Limb (tissue), 2 donors: ENCODE results near the gene DARS1.

Source experiments
- DNase-seq, 2 donors: peaks; one replicate each; pipeline ENCODE4 v3.0.0-alpha.2; 2016; ENCODE audit errors: extremely low spot score in 2 of 2

Gene DARS1

DNA sequence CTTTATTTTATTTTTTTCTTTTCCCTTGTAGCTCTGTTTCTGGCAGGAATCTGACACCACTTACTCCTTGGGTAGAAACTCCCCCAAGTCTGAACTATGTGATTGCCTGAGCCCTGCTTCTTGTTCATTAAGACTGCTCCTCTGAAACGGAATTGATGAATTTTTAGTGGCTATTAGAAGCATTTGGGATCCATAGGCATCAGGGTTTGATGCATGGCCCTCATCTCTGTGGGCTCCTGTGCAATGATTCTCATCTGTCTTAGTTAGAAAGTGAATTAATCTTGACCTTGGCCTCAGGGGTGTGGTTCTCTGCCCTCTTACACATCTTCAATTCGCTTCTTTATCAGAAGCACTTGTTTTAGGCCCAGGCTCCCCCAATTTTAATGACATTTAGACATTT, 31.0 kb upstream of the DARS1 start:
- no peak for DNase-seq

DNA sequence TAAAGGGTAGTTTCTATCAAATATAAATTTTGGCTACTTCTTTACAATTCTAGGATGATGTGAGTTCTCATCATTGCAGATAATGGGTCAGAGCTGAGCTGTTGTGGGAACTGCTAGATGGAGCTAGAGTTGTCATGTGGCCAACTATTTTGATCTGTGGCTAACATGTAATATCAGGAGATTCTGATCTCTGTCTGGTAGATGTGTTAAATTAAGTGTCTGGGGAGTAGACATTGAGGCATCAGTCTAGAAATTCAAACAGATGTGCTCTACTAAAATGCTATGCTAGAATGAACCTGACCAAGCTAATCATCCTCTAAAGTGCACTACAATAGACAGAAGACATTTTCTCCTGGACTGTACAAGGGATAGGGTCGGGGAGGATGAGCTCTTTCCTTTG, 30.3 kb upstream of the DARS1 start:
- DNase-seq, result no peak

DNA sequence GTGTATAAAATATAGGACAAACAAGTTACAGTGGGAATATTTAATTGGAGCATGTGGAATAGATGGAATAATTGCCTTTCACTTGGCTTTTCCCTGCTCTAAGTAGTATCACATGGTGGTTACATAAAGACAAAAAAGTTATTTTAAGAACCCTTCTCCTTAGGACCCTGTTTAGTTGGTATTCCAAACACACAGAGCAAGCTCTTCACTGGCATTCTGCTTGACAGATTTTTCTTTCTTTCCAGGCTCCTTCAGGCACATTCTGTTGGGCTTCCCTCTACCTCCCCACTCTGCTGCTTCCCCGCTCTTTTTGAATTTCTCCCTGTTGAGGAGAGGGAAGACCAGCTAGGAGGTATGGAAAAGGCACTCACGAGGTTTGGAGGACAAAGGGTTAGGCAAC, 29.0 kb upstream of the DARS1 start:
- DNase-seq, result no peak

DNA sequence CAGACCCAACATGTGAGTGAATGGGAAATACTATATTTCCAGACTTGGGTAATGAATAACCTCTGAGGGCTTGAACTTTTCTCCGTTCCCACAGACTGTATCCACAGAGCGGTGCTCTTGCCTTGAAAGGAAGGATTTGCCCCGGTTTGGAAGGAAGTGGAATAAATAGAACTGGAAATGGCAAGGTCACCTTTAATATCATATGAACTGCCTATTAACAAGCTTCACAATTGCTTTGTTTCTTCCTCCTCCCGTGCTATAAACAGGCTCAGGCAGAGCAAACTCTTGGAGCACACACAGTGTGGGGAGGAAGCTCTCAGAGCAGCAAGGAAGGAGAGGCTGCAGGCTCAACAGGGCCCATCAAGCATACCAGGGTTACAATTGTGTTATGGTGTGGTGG, 28.5 kb upstream of the DARS1 start:
- DNase-seq, result no peak

DNA sequence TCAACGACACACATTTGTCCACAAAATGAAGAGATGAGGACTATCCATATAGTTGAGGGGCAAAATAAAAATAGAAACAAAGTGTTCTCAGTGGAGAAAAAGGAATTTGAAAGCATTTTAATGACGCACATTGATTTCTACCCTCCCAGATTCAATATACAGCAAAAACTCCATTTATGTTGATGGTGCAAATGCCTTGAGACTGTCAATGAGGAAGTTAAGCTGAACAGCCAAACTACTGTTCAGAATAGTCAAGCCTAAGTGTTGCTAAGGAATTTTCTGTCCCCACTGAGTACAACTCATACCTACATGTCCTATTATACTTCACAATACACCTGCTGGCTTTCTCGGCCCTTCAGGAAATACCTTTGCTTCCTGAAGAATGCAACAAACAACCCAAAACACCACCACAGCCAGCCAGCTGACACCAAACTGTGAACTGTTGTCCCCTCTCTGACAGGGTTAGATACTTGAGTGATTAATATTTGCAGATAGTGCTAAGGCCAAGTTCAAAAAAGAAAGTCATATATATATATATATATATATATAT, 27.8 kb upstream of the DARS1 start:
- no peak for DNase-seq

DNA sequence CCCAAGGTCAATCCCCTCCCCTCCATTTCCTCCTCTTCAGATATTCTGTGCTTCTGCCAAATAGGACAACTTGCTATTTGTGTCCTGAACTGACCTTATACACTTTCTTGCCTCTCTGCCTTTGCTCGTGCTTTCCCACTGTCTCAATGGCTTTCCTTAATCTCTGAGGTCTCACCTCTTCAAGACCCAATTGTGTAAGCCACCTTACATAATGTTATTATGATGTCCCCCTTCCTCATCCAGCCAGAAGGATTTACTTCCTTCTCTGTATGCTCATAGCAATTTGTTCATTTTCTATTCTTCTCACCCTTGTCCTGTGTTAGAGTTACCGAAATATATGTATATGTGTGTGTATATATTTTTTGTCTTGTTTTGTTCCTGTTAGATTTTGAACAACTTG, 26.9 kb upstream of the DARS1 start:
- DNase-seq, result no peak

DNA sequence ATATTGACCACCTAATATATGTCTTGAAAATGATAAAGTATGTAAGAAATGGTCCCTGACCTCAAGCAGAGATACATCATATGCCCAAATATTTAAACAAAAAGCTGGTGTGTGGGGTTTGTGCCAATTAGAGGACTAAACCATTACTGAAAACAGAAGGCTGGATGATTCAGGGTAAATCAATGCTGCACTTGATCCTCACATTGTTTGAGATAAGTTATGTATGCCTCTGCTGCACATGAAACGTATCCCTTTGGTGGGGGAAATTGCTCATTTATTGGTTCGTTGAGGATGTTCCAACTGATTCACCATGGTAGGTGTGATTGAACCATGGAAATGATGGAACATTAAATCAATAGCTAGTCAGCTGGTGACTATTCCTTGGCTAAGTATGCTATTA, 24.7 kb upstream of the DARS1 start:
- no peak for DNase-seq

DNA sequence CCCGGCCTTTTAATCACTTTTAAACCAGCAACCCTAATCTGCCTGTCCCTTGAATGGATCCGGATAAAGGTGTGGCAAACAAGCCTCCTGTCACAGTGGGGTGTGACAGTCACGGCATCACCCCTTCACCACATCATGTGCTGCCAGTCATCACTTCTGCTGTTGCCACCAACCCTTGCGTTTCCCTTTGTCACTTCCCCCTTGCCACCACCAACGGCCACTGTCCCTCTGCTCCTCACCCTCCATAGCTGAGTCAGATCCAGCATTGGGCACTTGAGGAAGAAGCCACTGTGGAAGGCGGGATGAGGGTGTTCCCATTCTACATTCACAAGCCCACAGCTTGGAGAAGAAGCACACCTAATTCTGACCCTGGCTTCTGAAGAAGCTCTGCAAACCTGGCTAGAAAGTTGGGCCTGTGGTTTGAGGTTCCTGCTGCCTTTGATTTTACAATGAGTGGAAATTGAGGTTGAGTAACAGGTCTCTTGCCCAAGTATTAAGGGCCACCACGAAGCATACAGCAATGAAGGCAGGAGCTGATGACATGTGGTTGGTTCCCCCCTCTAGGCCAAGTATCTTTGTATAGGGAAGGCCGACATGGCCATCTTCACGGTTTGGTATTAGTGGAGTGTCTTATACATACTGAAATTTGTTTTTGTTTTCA, 22.9 kb upstream of the DARS1 start:
- no peak for DNase-seq

DNA sequence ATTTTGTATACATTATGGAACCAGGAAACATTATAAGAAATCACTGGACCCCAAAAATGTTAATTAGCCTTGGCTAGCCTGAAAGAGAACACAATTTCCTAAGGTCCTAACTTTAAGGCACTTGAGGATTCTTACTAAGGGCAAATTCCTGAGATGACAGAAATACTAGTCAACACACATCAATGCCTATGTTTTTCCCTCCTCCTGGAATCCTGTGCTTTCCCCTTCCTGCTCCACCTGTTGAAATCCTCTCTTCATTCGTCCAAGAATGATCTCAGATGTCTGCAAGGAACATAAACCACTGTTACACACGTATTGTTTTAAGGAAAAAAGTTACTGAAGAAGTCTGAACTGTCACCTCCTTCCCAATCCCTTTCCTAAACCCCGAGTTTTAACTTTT, 21.2 kb upstream of the DARS1 start:
- DNase-seq, result no peak

DNA sequence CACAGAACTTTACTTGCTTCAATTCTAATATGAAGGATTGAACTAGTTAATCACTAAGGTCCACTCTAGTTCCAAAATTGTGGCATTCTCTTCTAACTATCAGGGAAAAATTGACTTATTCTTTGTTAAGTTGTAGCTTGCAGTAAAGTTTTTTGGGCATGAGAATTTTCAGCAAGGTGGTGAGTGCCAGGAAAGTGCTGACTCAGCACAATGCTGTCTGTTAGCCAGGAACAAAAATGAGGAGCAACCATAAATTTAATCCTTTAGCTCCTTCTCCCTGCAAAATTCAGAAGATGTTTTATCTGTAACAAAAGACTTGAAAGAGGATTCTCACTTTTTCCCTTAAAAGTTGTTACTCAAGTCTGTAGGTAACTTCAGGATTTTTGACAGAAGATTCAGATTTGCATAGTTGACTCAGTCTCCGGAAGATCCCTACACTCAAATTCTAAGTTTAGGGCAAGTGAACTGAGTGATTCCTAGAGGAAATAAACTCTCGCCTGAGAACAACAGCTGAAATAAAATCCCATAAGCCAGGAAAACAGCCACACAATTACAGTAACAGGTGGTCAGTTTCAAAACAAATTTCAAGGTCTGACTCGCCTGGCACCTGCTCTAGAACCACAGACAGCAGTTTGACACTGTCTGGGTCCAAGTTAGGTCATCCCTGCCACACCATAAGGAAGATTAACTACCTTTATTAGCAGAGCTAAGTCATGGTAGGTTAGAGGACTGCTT, 20.2 kb upstream of the DARS1 start:
- peak; percentile 40 to 49 for DNase-seq

DNA sequence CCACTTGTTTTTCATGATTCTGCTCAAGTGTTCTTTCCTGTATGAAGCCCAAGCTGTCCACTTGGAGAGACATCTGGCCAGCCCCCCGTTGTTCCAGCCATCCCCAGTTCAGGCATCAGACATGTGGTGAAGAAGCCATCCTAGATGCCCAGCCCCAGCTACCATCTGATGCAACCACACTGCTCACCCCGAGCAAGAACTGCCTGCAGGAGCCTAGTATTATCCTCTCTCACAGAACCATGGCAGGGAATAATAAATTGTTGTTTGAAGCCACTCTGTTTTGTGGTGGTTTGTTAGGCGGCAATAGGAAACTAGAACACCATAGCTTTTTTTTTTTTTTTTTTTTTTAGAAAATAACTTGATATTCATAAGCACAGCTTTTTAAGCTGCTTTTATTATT, 19.5 kb upstream of the DARS1 start:
- no peak for DNase-seq

DNA sequence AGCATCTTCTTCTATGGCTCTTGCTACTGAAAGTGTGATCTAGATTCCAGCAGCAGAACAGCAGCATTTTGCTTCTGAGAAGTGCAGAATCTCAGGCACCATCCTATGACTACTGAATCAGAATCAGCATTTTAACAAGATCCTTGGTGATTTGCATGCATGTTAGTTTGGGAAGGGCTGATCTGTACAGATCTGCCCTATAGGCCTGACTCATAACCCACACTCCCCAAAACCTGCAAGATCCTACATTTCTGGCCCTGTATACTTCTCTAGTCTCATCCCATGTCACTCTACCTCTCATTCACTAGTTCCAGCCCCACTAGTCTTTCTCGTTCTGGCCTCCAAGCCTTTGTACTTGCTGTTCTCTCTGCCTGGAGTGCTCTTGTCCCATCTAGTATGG, 15.7 kb upstream of the DARS1 start:
- no peak for DNase-seq

DNA sequence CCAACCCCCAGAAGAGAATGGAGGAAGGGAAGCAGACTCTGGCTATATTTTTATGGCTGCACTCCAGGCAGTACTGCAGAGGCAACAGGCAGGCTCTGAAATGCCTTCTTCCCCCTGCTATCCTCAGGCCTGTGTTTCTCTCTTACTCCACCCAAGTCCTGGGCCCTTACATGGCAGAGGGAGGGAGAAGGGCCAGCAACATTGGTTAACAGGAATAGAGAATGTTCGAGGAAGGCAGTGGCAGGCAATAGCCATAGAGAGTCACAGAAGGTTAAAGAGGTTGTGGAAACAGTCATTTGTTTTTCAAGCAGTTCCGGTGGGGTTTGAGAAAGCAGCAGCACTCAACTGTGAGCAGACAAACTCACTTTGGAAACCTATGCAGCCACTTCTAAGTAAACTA, 15.1 kb upstream of the DARS1 start:
- no peak for DNase-seq

DNA sequence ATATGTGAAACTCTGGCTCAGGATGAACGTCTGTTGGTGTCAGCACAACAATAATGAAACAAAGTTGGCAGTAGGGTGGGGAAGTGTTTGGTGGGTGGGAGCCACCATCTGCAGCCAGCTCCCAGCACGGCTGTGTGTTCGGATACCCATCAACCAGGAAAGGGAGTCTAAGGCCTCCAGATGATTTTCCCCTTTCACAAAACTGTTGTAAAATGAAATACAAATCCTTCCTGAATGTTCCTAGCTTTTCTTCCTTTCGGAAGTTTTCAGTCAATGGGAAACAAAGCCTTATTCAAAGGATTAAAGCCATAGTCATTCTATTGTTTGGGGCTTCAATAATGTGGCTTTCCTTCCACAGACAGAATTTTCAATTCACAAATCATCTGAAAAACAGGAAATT, 14.5 kb upstream of the DARS1 start:
- no peak for DNase-seq

DNA sequence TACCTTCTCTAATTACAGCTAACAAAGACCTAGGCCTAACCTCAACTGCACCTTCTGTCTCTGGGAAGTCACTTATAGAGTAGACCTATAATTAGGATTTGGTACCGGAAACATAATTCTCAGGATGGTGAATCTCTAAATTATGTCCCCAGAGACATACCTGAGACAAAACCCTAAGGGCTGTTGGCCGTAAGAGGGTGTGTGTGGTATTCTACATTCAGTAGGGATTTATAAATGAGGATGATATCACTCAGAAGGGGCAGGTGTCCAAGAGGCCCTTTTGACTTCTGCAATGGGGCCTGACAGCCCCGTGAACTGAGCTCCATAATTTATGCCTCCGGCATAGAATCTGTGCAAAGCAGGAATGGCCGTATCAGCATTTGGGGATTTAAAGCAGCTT, 13.5 kb upstream of the DARS1 start:
- no peak for DNase-seq

DNA sequence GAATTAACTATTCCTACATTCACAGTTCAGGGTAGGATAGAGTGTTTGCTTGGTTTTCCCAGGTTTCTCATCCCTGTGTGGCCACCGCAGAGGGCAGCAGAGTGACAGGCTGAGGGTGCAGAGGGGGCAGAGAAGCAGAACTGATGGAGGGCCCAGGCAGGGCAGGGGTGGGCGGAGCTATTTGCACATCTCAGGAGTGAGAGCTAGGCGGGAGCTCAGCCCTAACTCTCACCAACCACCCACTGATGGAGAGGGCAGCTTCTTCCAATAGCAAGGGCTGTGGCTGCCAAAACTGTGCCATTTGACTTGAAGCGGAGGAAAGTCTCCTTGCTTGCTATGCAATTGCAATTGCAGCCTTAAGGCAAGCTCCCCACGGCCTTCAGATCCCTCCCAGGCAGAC, 12.0 kb upstream of the DARS1 start:
- DNase-seq, result no peak

DNA sequence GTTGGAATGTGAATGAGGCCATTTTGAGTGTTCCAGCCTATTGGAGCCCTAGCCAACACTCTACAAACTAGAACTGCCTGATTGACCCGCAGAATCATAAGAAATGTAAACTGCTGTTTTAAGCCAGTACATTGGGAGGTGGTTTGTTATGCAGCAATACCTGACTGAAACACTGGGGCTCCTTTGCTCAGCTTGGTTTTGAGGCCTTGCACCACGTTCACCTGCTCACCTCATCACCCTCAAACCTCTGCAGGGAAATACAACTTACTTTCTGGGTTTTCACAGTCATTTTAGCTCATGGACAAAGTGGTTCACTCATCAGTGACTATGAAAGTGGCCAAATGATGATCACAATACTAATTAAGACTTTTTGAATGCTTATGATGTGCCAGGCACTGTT, 10.9 kb upstream of the DARS1 start:
- DNase-seq, result no peak

DNA sequence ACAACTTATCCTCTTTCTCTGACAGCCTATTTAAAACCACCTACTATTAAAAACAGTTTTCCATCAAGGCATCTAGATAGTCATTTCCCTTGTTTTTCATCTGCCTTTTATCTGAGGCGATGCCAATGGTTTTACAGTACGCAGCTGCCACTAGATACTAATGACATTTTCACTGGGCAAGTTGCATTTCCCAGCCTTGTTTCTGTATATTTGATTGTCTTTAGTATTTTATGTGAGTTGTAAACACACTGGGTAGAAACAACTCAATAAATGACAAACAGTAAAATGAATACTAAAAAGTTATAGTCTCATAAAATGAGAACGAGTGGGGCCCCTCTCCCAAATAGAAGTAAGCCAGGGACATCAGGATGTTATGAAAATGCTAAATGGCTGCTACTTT, 8.9 kb upstream of the DARS1 start:
- no peak for DNase-seq

DNA sequence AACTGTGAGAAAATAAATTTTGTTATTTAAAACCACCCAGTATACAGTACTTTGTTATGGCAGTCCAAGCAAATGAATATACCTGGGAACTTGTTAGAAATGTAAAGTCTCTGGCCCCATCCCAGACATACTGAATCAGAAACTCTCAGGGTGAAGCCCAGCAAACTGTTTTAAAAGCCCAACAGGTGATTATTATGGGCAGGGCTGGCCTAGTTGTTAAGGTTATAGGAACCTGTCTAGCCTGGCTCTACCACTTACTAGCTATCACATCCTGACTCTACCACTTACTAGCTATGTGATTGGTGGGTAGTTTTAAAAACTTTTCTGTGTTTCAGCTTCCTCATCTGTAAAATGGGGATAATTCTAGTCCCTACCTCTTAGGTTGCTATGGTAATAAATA, 8.0 kb upstream of the DARS1 start:
- DNase-seq, result no peak

DNA sequence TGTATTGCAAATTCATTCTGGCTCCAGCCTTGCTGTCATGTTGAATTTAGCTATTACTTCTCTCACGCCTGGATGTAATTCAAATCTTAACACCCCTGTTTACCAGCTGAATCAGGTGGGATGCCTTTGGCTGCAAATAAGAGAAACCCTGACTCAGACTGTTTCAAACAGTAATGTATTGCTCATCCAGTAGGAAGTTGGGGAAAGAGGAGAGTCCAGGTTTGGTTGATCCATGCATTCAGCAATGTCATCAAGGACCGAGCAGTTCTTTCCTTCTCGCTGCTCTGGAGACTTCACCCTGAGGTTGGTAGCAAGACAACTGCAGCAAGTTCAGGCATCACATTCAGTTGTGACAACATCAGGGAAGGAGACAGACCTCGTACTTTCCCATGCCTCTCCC, 6.4 kb upstream of the DARS1 start:
- no peak for DNase-seq

DNA sequence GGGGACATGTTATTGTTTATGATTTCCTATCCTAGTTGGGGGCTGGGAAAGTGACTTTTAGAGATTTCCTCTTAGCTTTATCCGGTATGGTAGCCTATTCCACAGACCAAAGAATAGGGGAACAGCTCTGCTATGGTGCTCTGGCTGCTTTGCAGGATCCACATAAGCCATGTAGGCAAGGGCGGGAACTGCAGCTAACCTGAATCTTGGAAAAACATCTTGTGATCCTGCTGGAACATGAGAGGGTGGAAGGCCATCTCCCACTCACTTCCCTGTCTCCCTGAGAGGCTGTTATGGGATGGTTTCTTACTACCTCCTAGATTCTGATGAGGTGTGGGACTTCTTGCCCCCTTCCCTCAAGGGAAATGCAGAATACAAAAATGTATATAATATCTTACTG, 2.0 kb upstream of the DARS1 start:
- DNase-seq, result no peak

DNA sequence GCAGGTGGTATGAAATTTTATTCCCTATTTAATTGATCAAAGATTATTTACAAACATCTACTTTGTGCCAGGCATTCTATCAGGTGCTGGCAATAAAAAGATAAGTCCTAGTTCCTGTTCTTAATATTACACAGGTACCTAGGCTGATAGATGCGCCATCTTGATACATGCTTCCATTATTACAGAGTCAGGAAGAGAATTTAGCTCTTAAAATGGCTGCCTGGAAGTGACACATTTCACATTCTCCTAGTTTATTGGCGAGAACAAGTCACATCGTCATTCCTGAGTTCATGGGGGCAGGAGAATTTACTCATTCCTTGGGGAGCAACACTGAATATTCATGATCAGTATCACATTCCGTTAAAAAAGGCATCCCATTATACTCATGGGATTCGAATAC, 1.1 kb upstream of the DARS1 start:
- DNase-seq, result no peak

DNA sequence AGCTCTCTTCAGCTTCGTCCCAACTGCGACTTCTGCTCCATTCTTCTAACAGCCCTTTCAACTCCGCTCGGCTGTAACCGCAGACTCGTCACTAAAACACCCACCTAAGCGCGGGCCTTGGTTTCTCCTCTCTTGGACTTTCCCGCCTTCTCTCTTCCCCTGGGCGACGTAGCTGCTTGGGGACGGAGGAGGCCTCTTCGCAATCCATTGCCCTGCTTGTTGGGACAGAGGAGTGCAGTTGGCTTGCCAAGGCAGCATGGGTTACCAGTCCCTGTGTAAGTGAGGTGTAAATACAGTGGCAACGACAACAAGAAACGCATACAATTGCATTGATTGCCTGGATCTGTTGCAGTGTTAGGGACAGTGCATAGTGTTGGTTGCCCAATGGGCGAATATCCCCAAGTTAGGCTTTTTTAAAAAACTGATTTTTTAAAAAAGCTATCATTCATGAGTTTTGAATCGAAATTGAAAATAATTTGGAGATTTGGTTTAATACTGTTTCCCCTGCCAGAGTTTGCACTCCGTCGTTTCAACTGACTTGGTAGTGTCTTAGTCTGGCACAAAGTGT, 484 bp upstream of the DARS1 start:
- DNase-seq, result no peak
